Activated T-cell treated with anti-CD3 and anti-CD28 coated beads, Interleukin-2, amount 50 U/mL, for 1 hour (primary cell): ENCODE measurements around the gene CD1D.
"Not testable (repeated sequence)": the region's sequence is repeated elsewhere in the genome, so short reads cannot be mapped to it uniquely, and the experiment has no call there.

Experiments
- DNase-seq: peaks from one replicate; pipeline ENCODE4 v3.0.0-alpha.2; 2020

Gene CD1D

DNA sequence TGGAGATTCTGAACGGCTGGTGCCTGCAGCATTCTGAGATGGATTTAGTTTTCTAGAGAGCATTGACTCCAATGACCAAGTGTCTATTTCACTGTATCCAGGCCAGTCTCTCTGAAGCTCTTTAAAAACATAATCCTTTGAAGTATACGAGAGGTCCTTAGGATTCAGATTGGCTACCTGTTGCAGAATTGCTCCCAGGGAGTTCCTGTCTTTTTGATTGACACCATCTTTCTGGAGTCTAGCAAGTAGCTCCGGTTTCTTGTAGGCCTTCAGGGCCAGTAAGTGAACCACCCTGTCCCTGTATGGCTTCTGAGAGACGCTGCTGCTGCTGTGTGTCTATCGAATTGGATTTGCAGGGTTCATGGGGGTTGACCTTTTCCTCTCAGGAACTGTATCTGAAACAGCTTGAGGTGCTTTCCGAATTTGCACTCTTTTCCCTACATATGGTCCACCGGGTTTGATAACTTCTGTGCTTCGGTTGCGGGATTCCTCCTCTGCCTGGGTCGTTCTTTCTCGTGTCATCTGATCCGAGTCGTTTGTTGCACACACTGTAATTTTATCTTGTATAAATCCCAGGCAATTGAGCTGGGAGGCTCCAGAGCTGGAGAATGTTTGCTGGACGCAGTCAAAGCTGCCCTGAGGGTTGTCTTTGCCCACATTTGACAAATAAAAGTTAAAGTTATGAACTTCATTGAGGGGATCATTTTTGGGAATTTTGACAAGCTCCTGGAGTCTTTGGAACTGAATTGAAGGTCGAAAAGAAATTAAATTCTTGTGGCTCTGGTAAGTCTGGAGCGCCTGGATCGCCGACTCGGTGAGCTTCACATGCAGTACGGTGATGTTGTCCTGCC is 3.6 kb upstream of the CD1D start:
- not testable (repeated sequence) for DNase-seq

GRCh38 chr1:158177700-158178450 is 2.8 kb upstream of the CD1D start:
- DNase-seq, result no peak

- no peak for DNase-seq
Observed at GRCh38 chr1:158179301-158180041, 1.2 kb upstream of the CD1D start.

- no peak for DNase-seq
Observed at GRCh38 chr1:158181577-158181922, 855 bp downstream of the CD1D start.

- DNase-seq, result no peak
Observed at GRCh38 chr1:158185770-158186169, 5.1 kb downstream of the CD1D start.

GRCh38 chr1:158186180-158186579 is 5.5 kb downstream of the CD1D start:
- no peak for DNase-seq

DNA sequence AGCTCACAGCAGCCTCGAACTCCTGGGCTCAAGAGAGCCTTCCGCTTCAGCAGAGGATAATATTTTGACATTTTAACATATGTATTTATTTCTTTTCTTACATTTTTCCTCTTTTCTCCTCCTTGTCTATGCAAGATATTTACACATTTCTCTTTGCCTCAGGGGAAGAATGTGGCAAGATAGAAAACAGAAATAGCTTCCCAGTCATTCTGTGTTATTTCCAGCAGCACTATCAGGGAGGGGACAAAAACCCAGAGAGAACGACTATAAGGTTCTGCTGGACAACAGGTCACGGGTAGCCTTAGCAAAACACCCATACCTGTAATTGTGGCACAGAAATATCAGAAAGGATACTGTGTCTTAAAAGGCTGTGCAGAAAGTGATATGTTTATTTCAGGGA is 7.9 kb downstream of the CD1D start:
- no peak for DNase-seq

DNA sequence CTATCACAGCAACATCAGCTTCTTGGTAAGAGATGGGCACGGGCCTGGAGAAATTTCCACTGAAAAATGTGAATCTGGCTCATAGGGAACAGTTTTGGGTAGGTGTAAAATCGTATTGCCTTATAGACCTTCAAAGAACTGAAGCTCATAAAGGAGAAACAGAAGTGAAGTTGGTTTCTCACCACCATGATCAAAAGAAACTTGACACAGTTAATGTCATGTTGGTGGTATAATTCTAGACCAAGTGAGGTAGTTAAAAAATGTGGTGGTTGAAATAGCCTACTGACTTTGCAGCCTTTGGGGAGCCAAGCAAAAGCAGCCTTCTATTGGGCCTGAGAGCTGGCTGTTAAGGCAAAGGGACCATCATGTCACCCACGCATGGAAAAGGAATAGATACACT is 8.9 kb downstream of the CD1D start:
- DNase-seq, result no peak

- no peak for DNase-seq
Observed at GRCh38 chr1:158191299-158191698, 10.6 kb downstream of the CD1D start.

DNA sequence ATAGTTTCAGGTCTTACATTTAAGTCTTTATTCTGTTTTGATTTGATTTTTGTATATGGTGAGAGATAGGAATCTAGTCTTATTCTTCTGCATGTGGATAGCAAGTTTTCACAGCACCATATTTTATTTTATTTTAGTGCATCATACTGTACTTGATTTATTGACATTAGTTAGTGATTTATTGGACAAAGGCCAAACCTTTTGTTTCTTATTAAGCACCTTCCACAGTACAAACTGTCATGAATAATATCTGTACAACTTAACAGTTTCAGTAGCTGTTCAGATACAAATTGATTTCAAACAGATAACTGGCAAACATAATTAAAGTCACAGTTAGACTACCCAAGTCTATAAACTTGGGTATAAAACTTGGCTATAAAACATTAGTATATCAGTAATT is 15.8 kb downstream of the CD1D start:
- DNase-seq, result no peak

DNA sequence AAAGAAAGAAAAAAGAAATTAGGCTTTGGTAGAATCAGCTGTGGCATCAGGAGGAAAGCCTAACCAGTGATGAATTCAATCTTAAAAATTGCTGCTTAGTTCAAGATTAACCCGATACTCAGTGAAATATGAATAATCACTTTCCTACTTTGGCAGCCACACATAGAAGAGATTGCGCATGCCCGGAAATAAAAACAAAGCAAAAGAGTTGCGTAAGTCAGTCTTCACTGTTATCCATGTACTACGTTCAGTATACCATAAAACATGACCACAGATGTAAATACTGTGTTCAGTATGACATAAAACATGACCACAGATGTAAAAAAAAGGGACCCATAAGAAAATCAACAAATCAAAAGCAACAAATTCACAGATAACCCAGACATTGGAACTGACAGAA is 19.2 kb downstream of the CD1D start:
- DNase-seq, result no peak

DNA sequence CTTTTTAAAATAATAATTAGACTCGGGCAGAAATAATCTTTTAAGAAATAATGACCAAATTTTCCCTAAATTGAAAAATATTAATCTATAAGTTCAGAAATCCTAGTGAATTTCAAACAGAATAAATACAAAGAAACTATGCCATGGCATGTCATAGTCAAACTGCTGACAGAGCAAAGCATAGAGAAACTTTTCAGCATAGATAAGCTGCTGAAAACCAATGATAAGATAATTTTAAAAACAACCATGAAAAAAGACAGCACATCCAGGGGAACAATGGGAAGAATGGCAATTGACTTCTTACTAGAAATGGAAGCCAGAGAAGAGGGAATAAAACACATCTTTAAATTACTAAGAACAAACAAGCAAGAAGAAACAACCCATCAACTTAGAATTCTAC is 19.8 kb downstream of the CD1D start:
- DNase-seq, result no peak

GRCh38 chr1:158203693-158204457 is 23.2 kb downstream of the CD1D start:
- DNase-seq, result no peak

- no peak for DNase-seq
Observed at GRCh38 chr1:158204458-158204827, 23.7 kb downstream of the CD1D start.

DNA sequence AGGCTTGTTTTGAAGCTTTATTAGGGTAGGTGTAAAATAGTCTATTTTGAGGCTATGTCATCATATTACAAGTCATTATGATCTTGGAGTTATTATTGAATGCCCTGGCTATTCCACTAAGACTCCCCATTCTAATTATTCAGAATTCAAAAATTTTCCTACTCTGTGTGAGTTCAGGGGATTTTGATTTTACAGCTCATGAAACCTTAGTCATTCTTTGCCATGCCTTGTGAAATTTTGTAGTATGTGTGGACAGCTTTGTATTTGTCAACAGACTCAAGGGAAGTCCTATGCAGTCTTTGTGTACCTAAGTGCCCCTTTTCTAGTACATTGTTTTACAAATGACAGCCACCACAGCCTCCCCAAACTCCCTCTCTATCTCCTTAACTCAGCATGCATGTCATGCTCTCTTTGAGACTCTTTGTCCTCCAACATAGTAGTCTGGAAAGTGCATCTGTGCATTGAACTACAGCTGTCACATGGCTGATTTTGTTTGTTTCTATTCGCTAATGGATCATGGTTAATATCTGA is 28.0 kb downstream of the CD1D start:
- no peak for DNase-seq

DNA sequence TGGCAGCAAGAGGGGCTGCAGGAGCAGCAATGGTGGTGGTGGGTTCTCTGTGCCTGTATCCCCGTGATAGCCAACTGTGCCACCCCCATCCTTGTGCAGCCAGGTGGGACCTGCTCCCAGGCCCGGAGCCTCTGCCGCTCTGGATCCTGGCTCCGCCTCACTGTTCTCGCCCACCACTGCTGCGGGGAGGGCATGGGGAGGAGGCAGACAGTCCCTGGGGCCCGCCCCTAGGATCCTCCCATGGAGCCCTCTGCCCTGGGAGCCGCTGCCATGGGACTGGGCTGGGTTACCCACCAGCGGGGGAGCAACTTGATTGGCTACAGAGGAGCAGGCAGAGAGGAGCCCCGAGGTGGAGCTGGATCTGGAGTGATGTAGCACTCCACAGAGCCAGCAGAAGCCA is 31.6 kb downstream of the CD1D start:
- DNase-seq, result no peak

GRCh38 chr1:158223445-158223844 is 42.8 kb downstream of the CD1D start:
- not testable (repeated sequence) for DNase-seq

DNA sequence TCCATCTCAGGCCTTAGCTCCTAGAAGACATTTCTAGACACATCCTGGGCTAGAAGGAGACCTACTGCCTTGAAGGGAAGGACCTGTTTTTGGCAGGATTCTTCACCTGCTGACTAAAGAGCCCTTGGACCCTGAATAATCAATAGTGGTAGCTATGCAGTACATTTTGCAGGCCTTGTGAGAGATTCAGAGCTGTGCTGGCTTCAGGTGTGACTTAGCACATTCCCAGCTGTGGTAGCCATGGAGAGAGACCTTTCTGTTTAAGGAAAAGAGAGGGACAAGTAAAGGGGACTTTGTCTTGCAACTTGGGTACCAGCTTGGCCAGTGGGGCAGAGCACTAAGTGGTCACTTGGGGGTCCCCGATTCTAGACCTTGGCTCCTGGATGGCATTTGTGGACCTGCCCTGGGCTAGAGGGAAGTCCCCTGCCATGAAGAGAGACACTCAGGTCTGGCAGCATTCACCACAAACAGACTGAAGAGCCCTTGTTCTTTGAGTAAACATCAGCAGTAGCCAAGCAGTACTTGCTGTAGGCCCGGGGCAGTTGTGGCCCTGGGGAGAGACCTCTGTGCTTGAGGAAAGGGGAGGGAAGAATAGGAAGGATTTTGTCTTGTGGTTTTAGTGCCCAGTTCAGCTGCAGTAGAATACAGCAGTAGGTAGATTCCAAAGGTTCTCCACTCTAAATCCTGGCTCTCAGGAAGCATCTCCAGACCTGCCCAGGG is 47.4 kb downstream of the CD1D start:
- no peak for DNase-seq
